NCI-H446 treated with DMSO at 0.1 percent for 48 hours (cell line): ENCODE data around the gene C14orf132.

Experiments used
- DNase-seq: peaks from one replicate; lab custom pipeline; 2025; lab: John Stamatoyannopoulos, UW

Gene C14orf132

DNA sequence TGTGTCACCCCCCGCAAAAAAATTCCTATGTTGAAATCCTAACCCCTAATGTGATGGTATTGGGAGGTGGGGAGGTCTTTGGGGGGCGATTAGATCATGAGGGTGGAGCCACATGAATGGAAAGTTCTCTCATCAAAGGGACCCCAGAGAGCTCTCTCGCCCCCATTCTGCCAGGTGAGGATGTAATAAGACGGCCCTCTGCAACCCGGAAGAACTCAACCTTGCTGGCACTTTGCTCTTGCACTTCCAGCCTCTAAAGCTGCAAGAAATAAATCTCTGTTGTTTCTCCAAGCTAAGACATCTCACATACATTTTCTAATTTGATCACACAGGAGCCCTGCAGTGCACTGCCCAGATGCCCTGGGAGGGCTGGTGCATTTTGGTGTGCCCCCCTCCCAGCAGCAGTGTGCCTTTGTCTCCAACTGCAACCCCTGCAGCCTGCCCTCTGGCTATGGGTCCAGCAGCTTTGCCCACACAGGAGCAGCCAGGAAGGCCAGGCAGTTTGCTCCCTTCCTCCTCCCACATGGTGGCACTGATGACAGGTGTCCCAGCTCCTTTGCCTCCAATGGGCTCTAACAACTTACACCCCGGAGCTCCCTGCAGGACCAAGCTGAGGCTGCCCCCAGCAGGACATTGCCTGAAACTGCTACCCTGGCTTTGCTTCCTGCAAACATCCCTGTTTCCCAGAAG is 59.3 kb downstream of the C14orf132 start:
- peak; percentile 69 for DNase-seq

DNA sequence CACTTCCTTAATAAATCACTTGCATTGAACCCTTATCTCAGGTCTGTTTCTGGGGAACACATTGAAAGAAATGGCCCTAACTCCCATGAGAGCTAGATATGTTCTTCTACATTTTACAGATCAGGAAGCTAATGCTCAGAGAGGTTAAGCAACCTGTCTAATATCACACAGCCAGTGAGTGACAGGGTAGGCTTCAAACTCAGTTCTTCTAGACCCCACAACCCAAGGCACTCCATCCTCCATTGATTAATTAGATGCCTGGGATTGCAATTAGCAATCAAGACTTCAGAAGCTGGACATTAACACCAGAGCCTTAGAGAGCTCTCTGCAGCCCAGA is 59.8 kb downstream of the C14orf132 start:
- DNase-seq, result no peak

DNA sequence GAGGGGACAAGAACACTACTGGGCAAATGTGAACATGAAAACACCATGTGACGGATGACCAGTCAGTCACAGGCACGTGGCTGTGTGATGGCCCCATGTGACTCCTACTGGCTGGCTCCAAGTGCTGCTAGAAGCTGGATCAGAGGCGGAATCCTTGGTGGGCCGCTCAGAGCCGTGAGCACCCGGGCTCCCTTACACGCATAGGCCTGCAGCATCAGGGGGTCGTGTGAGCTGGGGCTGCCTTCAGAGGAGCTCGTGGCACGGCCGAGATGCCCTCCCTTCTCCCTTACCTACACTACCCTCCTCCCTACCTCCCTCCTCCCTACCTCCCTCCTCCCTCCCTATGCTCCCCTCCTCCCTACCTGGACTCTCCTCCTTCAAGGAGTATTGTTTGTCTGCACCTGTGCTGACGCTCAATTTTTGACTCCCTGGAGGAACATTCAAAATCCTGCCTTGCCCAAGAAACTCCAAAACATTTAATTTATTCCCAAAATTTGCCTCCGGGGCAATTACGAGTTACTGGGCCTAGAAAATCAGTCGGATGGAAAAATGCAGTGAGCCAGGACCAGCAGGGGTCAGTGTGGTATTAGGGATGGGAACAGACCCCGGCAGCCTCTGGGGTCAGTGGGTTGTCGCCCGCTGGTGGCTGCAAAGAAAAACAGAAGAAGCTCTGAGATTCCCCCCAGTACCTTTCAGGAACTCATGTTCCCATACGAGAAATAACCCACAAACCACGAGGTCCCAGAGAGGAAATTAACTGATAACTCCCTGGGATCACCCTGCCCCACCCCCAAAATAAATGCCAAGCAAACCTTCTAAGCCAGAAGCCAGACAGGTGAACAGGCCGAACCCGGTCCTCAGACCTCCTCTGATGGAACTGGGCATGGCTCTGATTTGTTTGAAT is 61.3 kb downstream of the C14orf132 start:
- peak; percentile 53 for DNase-seq

DNA sequence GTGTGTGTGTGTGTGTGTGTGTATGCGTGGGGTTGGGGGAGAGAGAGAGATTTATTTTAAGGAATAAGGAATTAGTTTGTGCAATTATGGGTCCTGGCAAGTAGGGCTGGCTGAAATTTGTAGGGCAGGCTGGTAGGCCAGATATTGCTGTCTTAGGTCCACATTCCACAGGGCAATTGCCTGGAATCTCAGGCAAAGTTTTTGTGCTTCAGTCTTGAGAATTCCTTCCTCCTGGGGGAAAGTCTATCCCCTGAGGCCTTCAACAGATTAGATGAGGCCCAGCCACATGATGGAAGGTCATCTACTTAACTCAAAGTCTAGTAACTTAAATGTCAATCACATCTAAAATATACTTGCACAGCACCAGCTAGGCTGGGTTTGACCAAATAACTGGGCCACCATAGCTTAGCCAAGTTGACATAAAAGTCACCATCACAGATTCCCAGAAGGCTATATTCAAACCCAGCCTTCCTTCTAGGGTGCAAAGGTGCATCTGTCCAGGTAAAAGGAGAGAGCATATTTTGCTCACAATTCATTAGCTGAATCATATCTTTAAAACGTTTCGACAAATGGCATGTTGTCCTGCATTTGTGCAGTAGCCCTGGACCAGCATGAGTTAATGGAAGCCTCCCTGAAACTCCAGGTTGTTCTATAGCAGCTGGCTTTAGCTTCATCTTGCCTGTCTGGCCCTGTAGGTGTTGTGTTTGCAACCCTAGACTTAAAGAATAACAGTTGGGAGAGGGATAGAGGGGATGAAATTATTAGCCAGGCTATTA is 63.1 kb downstream of the C14orf132 start:
- no peak for DNase-seq

DNA sequence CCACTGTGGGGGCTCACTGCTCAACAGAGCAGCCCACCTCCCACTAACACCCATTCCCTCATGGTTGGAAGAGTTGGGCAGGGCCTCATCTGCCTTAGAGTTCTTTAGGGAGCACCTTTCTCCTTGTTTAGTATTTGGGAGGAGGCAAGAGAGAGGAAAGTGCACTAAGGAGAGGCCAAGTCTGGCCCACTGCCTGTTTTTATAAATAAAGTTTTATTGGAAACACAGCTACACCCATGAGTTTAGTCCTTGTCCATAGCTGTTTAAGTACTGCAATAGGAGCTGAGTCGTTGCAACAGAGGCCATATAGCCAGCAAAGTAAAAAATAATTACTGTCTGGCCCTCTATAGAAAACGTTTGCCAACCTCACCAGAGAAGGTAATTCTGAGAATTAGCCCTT is 63.9 kb downstream of the C14orf132 start:
- DNase-seq, result no peak

DNA sequence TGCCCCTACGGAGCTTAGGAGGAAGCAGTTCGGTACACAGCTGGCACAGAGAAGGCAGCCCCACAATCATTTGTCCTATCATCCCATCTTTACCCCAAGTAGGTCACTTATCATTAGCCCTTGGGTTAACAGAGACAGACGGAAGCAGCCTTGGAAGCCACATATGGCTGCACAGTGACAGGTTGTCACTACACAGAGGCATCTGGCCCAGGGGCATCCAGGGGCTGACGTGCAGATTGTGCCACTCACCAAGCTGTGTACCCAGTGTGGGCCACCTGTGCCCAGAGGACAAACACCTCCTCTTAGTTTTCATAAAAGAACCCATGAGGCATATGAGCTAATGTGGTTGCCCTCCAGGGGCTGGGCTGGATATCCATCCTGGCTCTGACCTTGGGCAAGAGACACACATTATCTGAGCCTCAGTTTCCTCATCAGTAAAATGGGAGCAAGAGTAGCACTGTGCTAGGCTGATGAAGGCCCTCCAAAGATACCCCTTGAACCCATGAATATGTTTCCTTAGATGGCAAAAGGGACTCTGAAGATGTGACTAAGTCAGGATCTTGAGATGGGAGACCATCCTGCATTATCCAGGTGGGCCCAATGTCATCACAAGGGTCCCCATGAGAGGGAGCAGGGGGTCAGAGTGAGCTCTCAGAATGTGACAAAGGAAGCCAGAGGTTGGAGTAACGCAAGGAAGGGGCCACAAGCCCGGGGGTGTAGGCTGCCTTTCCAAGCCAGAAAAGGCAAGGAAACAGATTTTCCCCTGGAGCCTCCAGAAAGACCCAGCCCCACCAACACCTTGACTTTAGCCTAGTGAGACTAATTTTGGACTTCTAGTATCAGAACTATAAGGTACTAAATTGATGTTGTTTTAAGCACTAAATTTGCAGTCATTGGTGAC is 64.6 kb downstream of the C14orf132 start:
- no peak for DNase-seq

DNA sequence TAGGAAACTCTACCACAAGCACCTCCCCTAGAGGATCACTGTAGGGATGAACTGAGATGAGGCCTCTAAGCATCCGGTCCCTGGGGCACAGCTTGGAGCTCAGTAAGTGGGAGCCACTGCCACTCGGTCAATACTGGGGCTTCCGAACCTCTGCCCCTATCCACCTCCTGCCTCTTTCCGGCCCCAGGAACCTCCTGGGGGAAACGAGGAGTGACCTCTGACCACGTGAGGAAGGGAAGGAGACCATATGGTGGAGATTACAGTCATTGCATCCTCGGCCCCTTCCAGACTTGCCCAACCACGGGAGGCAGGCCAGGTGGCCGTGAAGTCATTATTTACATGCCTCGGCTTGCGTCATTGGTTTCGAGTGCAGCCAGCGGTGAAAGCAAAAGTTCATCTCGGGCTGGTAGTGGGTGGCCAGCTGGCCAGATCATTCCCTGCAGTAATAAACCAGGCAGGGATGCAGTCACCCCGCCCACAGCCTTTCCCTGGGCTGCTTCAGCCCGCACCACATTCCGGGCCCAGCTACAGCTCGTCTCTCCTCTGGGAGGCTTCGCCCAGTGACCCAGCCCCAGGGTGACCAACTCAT is 65.4 kb downstream of the C14orf132 start:
- peak; percentile 54 for DNase-seq

DNA sequence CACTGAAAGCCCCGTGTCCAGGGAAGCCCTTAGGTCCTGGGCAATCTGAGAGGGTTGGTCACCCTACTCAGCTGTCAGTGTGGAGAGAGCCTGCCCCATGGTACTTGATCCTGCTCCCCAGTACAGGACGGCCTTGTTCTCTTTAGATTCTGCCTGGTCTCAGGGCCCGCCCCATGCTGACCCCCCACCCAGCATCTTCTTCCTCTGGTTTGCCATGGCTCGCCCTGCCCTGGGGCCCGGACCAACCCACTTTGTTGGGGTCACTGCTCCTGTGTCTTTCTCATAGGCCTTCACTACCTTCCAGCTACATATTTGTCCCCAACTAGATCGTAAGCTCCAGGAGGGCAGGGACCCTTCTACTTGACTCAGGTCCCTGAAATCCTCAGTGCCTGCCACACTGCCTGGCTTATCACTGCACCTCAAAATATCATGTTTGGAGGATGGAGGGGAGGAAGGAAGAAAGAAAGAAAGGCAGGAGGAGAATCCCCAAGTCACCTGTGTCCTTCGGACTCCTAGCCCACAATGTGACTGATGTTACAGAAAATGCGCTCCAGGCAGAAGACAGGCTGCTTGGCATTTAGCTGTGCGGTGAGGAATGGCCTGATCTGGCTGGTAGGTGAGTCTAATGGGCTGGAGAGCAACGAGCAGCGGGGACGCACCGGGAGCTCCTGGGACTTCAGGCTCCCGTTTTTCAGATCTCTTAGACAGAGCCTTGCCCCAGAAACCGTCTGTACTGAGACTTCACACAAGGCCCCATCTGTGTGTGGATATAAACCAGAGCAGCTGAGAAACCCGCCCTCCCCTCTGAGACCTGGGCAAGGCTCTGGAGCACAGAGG is 66.1 kb downstream of the C14orf132 start:
- no peak for DNase-seq

DNA sequence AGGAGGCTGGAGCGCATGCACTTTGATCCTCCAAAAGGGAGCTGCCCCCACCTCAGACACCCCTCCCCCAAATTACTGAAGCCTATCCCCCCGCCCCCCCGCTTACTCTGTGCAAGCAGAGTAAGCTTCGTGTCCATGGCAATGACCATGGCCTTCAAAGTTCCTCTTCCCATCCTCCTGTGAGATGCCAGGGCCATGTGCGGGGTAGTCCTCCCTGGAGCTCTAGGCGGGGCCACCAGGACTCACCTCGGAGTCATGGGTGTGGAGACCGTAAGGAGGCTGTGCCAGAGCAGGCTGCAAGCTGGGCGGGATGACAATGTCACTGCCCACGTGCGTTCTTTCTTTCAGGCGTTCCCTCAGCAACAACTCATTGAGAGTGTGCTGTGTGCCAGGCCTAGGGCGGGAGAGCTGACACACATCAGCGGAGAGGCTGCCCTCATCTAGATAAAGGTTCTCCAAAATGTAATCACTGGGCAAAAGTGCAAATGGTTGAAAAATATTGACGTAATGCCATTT is 66.8 kb downstream of the C14orf132 start:
- DNase-seq, result no peak

DNA sequence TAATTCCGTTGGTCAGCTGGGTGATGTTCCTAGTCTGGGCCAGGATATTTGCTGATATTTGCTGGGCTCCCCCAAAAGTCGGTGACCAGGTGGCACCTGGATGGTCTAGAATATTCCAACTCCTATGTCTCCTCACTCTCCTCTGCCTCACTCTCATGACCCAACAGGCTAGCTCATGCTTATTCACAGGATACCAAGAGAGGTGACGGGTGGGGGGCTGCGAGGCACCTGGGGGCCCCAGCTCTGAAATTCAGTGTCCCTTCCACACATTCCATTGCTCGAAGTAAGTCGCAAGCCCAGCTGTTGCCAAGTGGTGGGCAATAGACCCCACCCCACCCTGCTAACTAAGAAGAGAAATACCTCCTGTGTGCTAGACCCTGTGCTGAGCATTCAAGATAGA is 67.7 kb downstream of the C14orf132 start:
- no peak for DNase-seq

DNA sequence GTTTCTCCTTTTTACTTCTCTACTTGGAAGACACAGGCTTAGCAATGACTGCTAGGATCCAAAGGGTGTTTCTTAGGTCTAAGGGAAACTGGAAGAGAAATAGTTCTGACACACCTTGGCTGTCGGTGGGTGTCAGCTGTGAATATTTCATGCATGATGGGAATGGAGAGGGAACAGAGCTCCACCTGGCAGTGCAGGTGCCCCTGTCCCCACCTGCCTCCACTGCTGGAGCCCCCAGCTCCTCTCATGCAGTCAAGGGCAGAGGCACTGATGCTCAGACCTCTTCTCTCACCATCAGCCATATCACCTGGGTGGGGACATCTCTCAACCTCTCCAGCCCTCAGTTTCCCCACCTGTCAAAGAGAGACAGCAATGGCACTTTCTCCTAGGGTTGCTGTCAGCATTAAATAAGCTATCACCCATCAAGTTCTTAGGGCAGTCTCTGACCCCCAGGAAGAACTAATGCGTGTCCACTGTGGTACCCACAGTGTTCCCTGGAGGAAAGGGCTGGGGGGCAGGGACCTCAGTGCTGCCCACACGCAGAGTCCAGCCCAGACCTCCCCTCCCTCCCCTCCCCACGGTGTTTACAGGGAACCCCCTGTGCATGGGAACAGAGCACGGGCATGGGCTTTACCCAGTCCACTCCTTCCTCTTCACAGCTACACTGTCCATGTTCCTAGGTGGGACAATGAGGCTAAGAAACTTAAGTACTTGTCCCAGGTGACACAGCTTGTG is 69.1 kb downstream of the C14orf132 start:
- no peak for DNase-seq

DNA sequence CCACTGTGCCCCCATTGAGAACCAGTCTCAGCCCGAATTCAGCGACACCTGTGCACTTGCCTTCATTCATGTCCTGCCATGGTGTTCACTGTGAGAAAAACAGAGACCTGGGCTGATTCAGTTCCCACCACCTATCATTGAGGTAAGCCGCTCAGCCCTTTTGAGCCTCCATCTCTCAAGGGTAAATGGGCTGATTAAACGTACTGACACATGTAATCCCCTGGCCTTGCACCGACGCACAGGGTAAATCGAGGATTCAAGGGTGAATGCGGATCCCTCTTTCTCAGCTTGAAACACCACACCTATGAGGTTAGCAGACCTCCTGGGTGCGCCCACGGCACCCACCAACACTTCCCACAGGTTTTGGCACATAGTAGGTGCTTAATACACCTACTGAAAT is 69.7 kb downstream of the C14orf132 start:
- DNase-seq, result no peak

DNA sequence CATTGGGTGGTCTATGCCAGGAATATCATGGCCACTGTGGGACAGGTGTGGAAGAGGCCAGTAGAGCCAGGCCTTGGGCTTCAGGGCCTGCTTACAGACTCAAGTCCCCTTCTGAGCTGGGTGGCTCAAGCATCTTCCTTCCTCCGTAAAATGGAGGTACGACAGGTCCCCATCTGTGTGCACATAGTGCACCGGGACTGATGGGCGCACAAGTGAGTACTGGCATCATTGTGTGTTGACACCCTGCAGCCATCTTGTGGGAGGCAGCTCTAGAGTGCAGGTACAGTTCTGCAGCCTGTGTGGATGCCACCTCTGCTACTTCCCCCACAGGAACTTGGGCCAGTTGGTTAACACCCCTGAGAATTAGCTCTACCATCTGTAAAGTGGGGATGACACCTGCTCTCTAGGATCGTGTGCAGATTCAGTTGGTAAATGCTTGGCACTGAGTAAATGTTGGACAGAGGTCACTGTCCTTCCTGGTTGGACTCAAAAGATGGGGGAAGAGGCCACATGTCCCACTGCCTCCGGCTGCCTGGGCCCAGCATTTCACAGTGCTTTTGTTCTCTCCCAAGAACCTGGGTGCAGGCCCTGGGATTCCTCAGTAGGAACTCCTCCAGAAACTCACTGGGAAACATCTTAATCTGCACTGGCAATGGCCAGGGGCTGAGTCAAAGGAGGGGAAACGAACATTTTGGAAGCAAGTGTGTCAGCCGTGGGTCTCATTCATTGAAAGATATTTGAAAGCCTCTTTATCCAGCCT is 70.6 kb downstream of the C14orf132 start:
- no peak for DNase-seq

DNA sequence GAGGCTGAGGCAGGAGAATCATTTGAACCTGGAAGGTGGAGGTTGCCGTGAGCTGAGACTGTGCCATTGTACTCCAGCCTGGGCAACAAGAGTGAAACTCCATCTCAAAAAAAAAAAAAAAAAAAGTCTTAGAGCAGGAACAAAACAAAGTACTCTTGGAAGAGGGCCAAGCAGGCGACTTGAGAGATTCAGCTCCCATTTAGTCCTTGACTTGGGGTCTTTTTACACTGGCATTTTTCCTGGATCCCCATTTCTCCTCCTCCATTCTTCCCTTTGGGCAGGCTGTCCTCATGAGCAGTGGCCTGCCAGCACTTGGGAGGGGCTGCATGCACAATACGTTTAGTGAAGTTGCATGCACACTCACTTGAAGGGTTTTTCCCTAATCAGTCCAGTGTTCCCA is 72.9 kb downstream of the C14orf132 start:
- no peak for DNase-seq

DNA sequence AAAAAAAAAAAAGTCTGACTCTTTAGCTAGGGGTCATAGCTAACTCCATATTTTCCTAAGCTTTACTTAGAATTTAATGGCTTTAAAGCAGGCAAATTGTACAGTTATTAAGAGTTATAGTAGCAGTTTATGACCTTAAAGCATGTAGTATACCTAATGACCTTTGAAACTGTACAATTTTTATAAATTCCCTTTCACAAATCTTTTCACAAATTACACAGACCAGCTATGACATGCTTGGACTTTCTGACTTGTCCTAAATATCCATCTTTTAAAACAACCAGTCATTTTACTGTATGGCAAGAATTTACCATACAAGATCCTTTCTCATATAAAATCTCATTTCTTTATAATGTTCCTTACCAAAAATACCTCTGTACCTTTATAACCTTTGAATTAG is 74.8 kb downstream of the C14orf132 start:
- DNase-seq, result no peak

DNA sequence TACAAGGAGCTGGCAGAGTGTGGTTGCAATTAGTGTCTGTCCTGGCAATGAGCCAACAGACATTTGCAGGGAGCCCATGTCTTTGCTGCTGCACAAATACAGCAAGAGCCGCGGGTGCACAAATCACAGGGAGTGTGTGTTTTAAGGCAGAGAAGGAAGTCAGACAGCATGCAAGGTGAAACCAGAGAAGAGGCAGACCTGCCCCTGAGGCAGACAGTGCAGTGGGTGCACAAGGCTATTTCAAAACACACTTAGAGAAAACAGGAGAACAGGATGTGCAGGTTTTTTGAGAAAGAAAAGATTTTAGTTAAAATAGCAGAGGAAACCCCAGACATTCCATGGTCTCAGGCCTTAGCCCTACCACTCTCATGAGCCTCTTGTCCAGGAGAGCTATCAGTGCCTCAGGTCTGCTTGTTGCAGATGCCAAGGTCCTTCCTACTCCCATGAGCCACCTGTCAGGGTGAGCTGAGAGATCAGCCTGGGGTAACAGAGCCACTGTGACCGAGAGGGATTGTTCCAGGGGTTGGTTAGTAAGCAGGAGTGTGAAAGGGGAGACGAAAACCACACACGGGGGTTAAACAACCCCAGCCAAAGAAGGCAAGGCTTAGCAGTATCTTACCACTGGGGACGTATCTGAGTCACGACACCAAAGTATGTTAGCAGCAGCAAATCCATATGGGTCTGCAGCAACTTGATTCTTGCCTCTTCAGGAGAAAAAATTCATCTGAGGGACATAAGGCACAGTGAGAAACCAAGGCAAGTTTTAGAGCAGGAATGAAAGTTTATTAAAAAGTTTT is 78.1 kb downstream of the C14orf132 start:
- DNase-seq, result no peak

DNA sequence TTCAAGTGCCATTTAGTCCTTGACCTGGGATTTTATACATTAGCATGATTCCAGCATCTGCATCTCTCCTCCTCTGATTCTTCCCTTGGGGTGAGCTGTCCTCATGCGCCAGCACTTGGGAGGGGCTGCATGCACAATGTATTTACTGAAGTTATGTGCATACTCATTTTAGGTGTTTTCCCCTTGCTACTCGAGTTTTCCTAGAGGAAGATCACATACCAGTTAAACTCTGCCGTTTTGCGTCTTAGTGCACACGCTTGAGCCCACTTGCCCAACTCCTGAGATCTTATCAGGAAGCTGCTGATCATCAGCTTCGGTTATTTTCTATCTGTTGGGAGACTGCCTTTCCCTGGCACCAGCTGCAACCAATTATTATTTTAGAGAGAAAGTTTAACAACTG is 78.8 kb downstream of the C14orf132 start:
- no peak for DNase-seq

DNA sequence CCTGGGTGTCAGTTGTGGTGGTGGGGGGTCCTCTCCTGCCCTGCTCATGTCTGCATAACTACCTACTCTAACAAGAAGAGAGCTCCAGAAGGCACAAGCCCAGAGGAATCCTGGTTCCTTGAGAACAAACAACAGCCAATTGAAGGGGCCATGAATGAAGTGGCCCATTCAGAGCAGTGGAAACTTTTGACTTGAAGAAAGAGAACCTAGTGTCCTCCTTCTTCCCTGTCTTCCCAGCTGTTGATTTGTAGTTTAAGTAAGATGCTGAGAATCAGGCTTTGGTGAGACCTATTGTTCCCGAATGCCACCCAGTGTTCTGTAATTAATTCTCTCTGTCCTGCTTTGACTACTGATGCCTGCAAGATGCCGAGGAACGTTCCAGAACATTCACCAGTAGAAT is 79.2 kb downstream of the C14orf132 start:
- no peak for DNase-seq
